Smooth muscle cell (in vitro differentiated cells): Measurements from ENCODE around the gene BEX3. TPM values are rescaled to one million over a fixed set of nuclear protein-coding genes. Genes with fewer than 3 reads are reported as not detected.
A peak's percentile ranks its signal among the peaks of the same experiment; 100 is the strongest.

Experiments
- DNase-seq: peaks from one replicate; lab custom pipeline; 2025; ENCODE audit not compliant: unreplicated experiment; lab: John Stamatoyannopoulos, UW
- H2AFZ ChIP-seq: fragments of 200-600 bp; sonication (generic); 2 replicates; pipeline ENCODE4 v1.6.0; 2016; ENCODE audit warnings: antibody characterized with exemption, low read depth, mild to moderate bottlenecking
- H3F3A ChIP-seq: fragments of 200-600 bp; sonication (generic); 2 replicates; pipeline ENCODE4 v1.6.0; 2017; ENCODE audit warnings: antibody characterized with exemption, low read depth
- H3K27ac ChIP-seq: fragments of 200-600 bp; sonication (generic); 2 replicates; pipeline ENCODE4 v1.5.1; 2016; ENCODE audit warnings: low read depth, mild to moderate bottlenecking
- H3K27me3 ChIP-seq: fragments of 200-600 bp; sonication (generic); 2 replicates; pipeline ENCODE4 v1.6.1; 2016; ENCODE audit warnings: low read depth, mild to moderate bottlenecking
- H3K36me3 ChIP-seq: fragments of 200-600 bp; sonication (generic); 2 replicates; pipeline ENCODE4 v1.5.1; 2016; ENCODE audit warnings: low read depth
- H3K4me1 ChIP-seq: fragments of 200-600 bp; sonication (generic); 2 replicates; pipeline ENCODE4 v1.5.1; 2016; ENCODE audit warnings: low read depth
- H3K4me2 ChIP-seq: fragments of 200-600 bp; sonication (generic); 2 replicates; pipeline ENCODE4 v1.6.0; 2016; ENCODE audit warnings: mild to moderate bottlenecking
- H3K4me3 ChIP-seq: fragments of 200-600 bp; sonication (generic); 2 replicates; pipeline ENCODE4 v1.5.1; 2016; ENCODE audit warnings: mild to moderate bottlenecking
- H3K79me2 ChIP-seq: fragments of 200-600 bp; sonication (generic); 2 replicates; pipeline ENCODE4 v1.6.0; 2016; ENCODE audit warnings: low read depth, mild to moderate bottlenecking
- H3K9ac ChIP-seq: fragments of 200-600 bp; sonication (generic); 2 replicates; pipeline ENCODE4 v1.6.0; 2016; ENCODE audit warnings: low read depth
- H3K9me3 ChIP-seq: fragments of 200-600 bp; sonication (generic); replicated peaks from 2 replicates; pipeline ENCODE4 v1.5.1; 2016; ENCODE audit warnings: low read depth
- H4K20me1 ChIP-seq: fragments of 200-600 bp; sonication (generic); 2 replicates; pipeline ENCODE4 v1.6.0; 2016; ENCODE audit warnings: low read depth
- CTCF ChIP-seq: fragments of 200-600 bp; sonication (generic); IDR thresholded peaks from 2 replicates; pipeline ENCODE4 v1.5.1; 2017; ENCODE audit warnings: borderline replicate concordance, mild to moderate bottlenecking, antibody characterized with exemption; ENCODE audit not compliant: insufficient read depth, poor library complexity, severe bottlenecking
- WGBS: methylation state at CpG from one replicate; pipeline ENCODE4 v1.1.7; 2016; ENCODE audit warnings: low lambda C conversion rate; 5-methylcytosine and 5-hydroxymethylcytosine counted together
- polyA plus RNA-seq: library from polyadenylated mRNA; unstranded; fragments of >200 nt; fragmentation: Nextera tagmentation; extraction: Ambion mirVana; gene quantifications from 2 replicates; pipeline ENCODE4 v1.2.1, GENCODE V29; 2016
- total RNA-seq: library from RNA; depleted of rRNA; stranded (reverse); fragments of >200 nt; gene quantifications from 2 replicates; pipeline ENCODE4 v1.2.3, GENCODE V29; 2014

Gene BEX3
- total and polyA plus RNA-seq, 2 experiments from 2014 or later: 259 to 554 TPM

- no peaks in the 10 kb centered on the region for H3K27me3 ChIP-seq
- H3K4me3 ChIP-seq: no peak overlapping the region
- no peaks in the 10 kb centered on the region for H3K36me3 ChIP-seq
- H3K27ac ChIP-seq: peak overlapping the region; percentile 71
- DNase-seq: no peak
- no peak overlapping the region for H2AFZ ChIP-seq
- H3K4me2 ChIP-seq: no peak overlapping the region
- no peak for TF ChIP-seq CTCF
- H3K9me3 ChIP-seq: no peaks in the 10 kb centered on the region
- peak overlapping the region; percentile 34 for H3K9ac ChIP-seq
- H3F3A ChIP-seq: no peaks in the 10 kb centered on the region
- no peaks in the 10 kb centered on the region for H3K4me1 ChIP-seq
- WGBS: 44% methylated on average over 5 of the region's 5 CpGs
- H3K79me2 ChIP-seq: no peaks in the 10 kb centered on the region
- H4K20me1 ChIP-seq: no peaks in the 10 kb centered on the region
These were observed 19.8 kb downstream of the BEX3 start for GRCh38 chrX:103396186-103396585.

DNA sequence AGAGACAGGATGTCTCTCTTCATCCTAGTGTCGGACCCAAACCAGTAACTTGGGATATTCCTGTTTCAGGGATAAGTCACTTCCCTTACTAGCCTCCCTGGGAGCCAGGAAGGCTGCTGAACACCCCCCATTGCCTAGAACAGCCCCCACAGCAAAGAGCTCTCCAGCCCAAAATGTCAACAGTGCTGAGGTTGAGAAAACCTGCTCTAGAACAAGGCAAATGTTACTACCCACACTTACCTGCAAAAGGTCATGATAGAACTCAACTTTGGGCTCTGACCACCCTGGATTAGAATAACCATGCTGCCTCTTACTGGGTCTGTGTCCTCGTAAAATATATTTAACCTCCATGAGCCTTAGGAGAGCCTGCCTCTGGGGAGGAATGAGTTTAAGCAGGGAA, 20.3 kb downstream of the BEX3 start:
- peak overlapping the region; percentile 71 for H3K27ac ChIP-seq
- no peaks in the 10 kb centered on the region for H3K27me3 ChIP-seq
- no peak overlapping the region for H2AFZ ChIP-seq
- H3K4me3 ChIP-seq: no peak overlapping the region
- no peaks in the 10 kb centered on the region for H4K20me1 ChIP-seq
- H3K9me3 ChIP-seq: no peaks in the 10 kb centered on the region
- H3K36me3 ChIP-seq: no peaks in the 10 kb centered on the region
- 48% methylated on average over 2 of the region's 2 CpGs for WGBS
- no peak overlapping the region for H3K4me2 ChIP-seq
- H3K4me1 ChIP-seq: no peaks in the 10 kb centered on the region
- no peak for DNase-seq
- H3K79me2 ChIP-seq: no peaks in the 10 kb centered on the region
- H3K9ac ChIP-seq: peak overlapping the region; percentile 34
- no peak for TF ChIP-seq CTCF
- no peaks in the 10 kb centered on the region for H3F3A ChIP-seq

DNA sequence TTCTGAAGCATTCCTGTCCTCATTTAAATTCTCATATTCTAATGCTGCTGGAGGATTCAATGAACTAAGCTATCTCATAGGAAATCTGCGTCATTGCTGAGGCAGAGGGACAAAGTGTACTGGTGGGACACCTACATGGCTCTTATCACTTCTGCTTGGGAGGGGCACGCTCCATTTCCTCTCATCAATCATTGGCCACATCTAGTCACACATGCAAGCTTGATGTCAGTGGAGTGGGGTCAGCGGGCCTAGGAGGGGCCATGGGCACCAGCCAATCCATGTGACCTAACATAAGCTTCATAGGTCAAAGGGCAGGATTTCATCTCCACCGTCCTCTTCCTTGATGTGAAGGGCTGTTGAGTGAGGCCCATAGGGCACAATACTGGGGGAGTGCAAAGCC, 21.4 kb downstream of the BEX3 start:
- Histone ChIP-seq H3K36me3 (no peaks in the 10 kb centered on the region), H3K9me3 (no peaks in the 10 kb centered on the region), H3K4me2 (no peak overlapping the region), H3K9ac (no peak overlapping the region), H3F3A (no peaks in the 10 kb centered on the region), H3K27ac (no peak overlapping the region), H3K4me3 (no peak overlapping the region), H3K79me2 (no peaks in the 10 kb centered on the region), H2AFZ (no peak overlapping the region), H3K4me1 (no peaks in the 10 kb centered on the region), H4K20me1 (no peaks in the 10 kb centered on the region), H3K27me3 (no peaks in the 10 kb centered on the region)
- DNase-seq: no peak
- 74% methylated on average over 4 of the region's 4 CpGs for WGBS
- TF ChIP-seq CTCF: no peak

DNA sequence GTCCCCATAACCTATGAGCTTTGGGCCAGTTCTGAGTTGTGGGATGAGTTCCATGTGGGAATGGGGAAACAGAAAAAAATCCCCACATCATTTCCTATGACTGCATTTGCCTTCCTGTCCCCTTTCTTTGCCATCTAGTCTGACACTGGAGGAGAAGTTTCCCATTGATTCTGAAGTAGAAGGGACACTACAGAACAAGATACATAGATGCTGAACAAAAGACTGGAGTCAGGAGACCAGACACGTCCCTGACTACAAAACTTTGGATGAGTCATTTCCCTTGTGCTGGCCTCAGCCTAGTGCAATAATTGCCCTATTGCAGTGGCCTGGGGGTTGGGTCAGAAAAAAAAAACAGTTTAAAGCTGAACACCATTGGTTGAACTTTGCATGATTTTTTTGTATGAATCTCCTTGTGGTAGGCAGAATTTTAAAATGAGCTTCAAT, 22.1 kb downstream of the BEX3 start:
- H3K79me2 ChIP-seq: no peaks in the 10 kb centered on the region
- TF ChIP-seq CTCF: no peak
- H3F3A ChIP-seq: no peaks in the 10 kb centered on the region
- peak overlapping the region; percentile 24 for H3K9ac ChIP-seq
- H3K4me3 ChIP-seq: no peak overlapping the region
- H3K27ac ChIP-seq: peak overlapping the region; percentile 60
- no peak overlapping the region for H3K4me2 ChIP-seq
- DNase-seq: no peak
- H2AFZ ChIP-seq: peak overlapping the region; percentile 39
- no peaks in the 10 kb centered on the region for H3K36me3 ChIP-seq
- H4K20me1 ChIP-seq: no peaks in the 10 kb centered on the region
- no peaks in the 10 kb centered on the region for H3K9me3 ChIP-seq
- 15% methylated on average over 1 of the region's 1 CpG for WGBS
- H3K27me3 ChIP-seq: no peaks in the 10 kb centered on the region
- no peaks in the 10 kb centered on the region for H3K4me1 ChIP-seq
